ENCODE results near the gene KBTBD2.
"Not testable (repeated sequence)": the region's sequence is repeated elsewhere in the genome, so short reads cannot be mapped to it uniquely, and the experiment has no call there.

KBTBD2 gene

DNA sequence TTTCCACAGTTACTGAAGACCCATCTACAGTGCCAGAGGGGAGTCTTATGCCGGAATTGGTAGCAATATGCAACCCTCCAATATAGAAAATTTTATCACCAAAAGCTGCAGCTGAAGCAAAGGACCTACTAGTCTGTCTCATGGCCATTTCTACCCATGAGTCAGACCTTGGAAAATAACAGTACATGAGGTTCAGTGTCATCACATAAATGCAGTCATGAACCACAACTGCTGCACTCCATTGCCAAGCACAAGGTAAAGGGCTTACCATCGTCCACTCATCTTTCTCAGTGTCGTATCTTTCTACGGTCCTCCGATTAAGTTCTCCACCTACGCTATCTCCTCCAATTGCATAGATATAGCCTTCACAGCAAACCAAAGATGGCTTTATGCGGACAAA lies 21.8 kb downstream of the KBTBD2 start:
- no peak overlapping the region for H3K4me3 ChIP-seq (ENCODE audit: low read length)
- no peak for DNase-seq (ENCODE audit: low read depth)
- TF ChIP-seq, protein P1, sequence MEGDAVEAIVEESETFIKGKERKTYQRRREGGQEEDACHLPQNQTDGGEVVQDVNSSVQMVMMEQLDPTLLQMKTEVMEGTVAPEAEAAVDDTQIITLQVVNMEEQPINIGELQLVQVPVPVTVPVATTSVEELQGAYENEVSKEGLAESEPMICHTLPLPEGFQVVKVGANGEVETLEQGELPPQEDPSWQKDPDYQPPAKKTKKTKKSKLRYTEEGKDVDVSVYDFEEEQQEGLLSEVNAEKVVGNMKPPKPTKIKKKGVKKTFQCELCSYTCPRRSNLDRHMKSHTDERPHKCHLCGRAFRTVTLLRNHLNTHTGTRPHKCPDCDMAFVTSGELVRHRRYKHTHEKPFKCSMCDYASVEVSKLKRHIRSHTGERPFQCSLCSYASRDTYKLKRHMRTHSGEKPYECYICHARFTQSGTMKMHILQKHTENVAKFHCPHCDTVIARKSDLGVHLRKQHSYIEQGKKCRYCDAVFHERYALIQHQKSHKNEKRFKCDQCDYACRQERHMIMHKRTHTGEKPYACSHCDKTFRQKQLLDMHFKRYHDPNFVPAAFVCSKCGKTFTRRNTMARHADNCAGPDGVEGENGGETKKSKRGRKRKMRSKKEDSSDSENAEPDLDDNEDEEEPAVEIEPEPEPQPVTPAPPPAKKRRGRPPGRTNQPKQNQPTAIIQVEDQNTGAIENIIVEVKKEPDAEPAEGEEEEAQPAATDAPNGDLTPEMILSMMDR (conservative IDR thresholded peaks at IDR 0.05; ENCODE audit: low read length) = no peak

GRCh38 chr7:32868116-32868515 lies 23.4 kb downstream of the KBTBD2 start:
- H3K4me3 ChIP-seq (ENCODE audit: low read length) = no peak overlapping the region
- TF ChIP-seq, protein P1 (conservative IDR thresholded peaks at IDR 0.05; ENCODE audit: low read length) = no peak
- DNase-seq (ENCODE audit: low read depth) = no peak

DNA sequence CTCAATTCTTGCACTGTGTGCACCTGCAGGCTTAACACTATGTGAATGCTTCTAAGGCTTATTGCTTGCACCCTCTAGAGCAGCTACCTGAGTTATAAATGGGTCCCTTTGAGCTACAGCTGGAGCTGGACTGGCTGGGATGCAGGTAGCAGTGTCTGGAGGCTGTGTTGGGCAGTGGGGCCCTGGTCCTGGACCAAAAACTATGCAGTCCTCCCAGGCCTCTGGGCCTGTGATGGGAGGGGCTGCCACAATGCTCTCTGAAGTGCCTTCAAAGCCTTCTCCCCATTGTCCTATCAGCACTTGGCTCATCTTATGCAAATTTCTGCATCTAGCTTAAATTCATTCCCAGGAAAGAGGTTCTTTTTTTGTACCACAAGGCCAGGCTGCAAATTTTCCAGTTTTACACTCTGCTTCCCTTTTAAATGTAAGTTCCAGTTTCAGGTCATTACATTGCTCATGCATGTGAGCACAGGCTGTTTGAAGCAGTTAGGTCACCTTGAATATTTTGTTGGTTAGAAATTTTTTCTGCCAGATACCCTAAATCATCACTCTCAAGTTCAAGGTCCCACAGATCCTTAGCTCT lies 26.0 kb downstream of the KBTBD2 start:
- no peak overlapping the region for H3K4me3 ChIP-seq (ENCODE audit: low read length)
- TF ChIP-seq, protein P1 (conservative IDR thresholded peaks at IDR 0.05; ENCODE audit: low read length) = no peak
- no peak for DNase-seq (ENCODE audit: low read depth)

DNA sequence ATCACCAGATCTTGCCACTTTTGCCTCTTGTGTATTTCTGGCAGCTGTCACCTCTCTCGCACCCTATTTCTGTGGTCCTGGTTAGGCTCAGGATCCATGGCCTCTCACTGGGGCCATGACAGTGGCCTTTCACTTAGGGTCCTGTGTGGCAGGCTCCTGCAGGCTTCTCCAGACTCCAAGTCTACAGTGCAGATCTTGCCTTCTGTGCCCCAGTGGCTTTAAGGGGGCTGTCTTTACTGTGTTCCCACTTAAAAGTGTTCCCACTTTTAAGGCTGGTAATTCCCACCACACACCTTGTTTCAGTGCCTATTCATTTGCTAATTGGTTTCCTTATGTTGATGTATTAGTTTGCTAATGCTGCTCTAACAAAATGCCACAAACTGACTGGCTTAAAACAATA lies 27.7 kb downstream of the KBTBD2 start:
- H3K4me3 ChIP-seq (ENCODE audit: low read length); DNase-seq (ENCODE audit: low read depth): not testable (repeated sequence)

DNA sequence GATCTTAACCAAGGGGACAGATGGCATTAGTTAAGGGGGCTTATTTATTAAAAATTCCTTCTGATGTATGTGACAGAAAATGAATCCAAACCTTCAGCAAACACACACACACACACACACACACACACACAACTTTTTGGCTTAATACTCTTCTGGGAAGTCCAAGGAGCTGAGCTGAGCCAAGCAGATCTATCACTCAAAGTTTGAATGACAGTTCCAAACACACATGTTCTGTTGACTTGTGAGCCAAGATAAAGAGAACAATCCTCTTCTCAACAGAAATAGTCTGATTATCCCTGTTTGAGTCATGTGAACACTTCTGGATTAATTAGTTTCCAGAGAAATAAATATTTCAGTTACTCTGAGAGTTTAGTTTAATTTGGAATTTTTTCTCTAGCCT lies 31.5 kb downstream of the KBTBD2 start:
- TF ChIP-seq, protein P1 (conservative IDR thresholded peaks at IDR 0.05; ENCODE audit: low read length) = no peak
- H3K4me3 ChIP-seq (ENCODE audit: low read length) = no peak overlapping the region
- DNase-seq (ENCODE audit: low read depth) = no peak

GRCh38 chr7:32858648-32859047 lies 32.9 kb downstream of the KBTBD2 start:
- TF ChIP-seq, protein P1 (conservative IDR thresholded peaks at IDR 0.05; ENCODE audit: low read length) = no peak
- DNase-seq (ENCODE audit: low read depth) = no peak
- H3K4me3 ChIP-seq (ENCODE audit: low read length) = no peak overlapping the region

GRCh38 chr7:32857063-32857462 lies 34.5 kb downstream of the KBTBD2 start:
- not testable (repeated sequence) for H3K4me3 ChIP-seq (ENCODE audit: low read length); DNase-seq (ENCODE audit: low read depth)

- DNase-seq (ENCODE audit: low read depth); H3K4me3 ChIP-seq (ENCODE audit: low read length): not testable (repeated sequence)
Observed at GRCh38 chr7:32855837-32856775, 35.5 kb downstream of the KBTBD2 start.

- H3K4me3 ChIP-seq (ENCODE audit: low read length); DNase-seq (ENCODE audit: low read depth): not testable (repeated sequence)
Observed at GRCh38 chr7:32850654-32851053, 40.9 kb downstream of the KBTBD2 start.

DNA sequence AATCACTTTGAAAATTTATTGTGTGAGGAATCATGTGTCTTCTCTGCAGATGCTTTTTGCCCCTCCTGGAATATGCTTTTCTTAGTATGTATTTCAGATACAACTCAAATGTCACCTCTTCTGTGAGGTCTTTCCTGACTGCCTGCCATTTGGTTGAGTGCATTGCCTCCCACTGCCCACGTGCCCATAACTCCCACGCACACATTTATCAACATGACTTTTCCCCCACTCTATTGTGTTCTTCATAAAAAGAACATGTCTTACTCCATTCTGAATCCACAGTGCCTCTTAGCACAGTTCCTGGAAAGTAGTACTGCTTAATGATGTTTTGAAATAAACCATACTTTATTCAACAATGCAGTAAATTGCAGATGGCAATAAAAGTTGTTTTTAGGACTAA lies 42.9 kb downstream of the KBTBD2 start:
- not testable (repeated sequence) for DNase-seq (ENCODE audit: low read depth); H3K4me3 ChIP-seq (ENCODE audit: low read length)
